HEK293 (cell line): ENCODE measurements around the gene CARD11.

Experiments
- CTCF ChIA-PET: fragments of 350-600 bp; formaldehyde crosslinking; extraction: SDS; loops from one replicate; lab custom pipeline; 2021; ENCODE audit warnings: antibody characterized with exemption; lab: Yijun Ruan, JAX
- POLR2A ChIA-PET: fragments of 300-600 bp; formaldehyde crosslinking; extraction: SDS; loops from one replicate; lab custom pipeline; 2020; ENCODE audit warnings: antibody characterized with exemption, inconsistent platforms; lab: Yijun Ruan, JAX
- H3K27ac ChIP-seq: fragments of 200-500 bp; sonication (Bioruptor generic); 2 replicates; pipeline ENCODE4 v1.5.1; 2014; ENCODE audit warnings: low read depth, low read length, control low read depth, inconsistent platforms; ENCODE audit errors: extremely low read depth
- H3K36me3 ChIP-seq, 2 experiments: fragments of 200-500 bp in 1 of 2; sonication (Bioruptor generic) in 1 of 2; 1 replicate in 1 of 2; 2 replicates in 1 of 2; pipeline ENCODE4 v1.5.1; 2014 to 2017; ENCODE audit warnings: inconsistent platforms in 2 of 2, low read length in 2 of 2; ENCODE audit not compliant: control insufficient read depth in 2 of 2, insufficient read depth in 1 of 2
- H3K4me1 ChIP-seq: fragments of 200-500 bp; sonication (Bioruptor generic); 2 replicates; pipeline ENCODE4 v1.5.1; 2014; ENCODE audit warnings: mild to moderate bottlenecking, low read length, inconsistent platforms; ENCODE audit not compliant: control insufficient read depth, insufficient read depth
- H3K4me3 ChIP-seq: 2 replicates; pipeline ENCODE4 v1.5.1; 2011; ENCODE audit warnings: low read depth, mild to moderate bottlenecking, control low read depth, low read length, moderate library complexity
- H3K9me3 ChIP-seq: fragments of 200-500 bp; sonication (Bioruptor generic); 2 replicates; pipeline ENCODE4 v1.5.1; 2014; ENCODE audit warnings: low read depth, low read length, inconsistent platforms; ENCODE audit not compliant: control insufficient read depth, insufficient read depth
- IKZF3 ChIP-seq: fragments of 450-650 bp; IDR thresholded peaks from 2 replicates; pipeline ENCODE4 v1.5.0; 2018; ENCODE audit warnings: missing biosample characterization, mild to moderate bottlenecking, missing genetic modification characterization, moderate library complexity
- REPIN1 ChIP-seq: fragments of 450-650 bp; formaldehyde crosslinking; IDR thresholded peaks from 2 replicates; pipeline ENCODE4 v1.5.1; 2017; ENCODE audit warnings: missing biosample characterization, missing genetic modification characterization, low read depth
- SP2 ChIP-seq: fragments of 450-650 bp; formaldehyde crosslinking; IDR thresholded peaks from 2 replicates; pipeline ENCODE4 v1.5.1; 2016; ENCODE audit warnings: missing biosample characterization, missing genetic modification characterization
- YY1 ChIP-seq: fragments of 450-650 bp; formaldehyde crosslinking; IDR thresholded peaks from 2 replicates; pipeline ENCODE4 v1.5.1; 2018; ENCODE audit warnings: missing biosample characterization, missing genetic modification characterization
- ZBTB1 ChIP-seq: fragments of 450-650 bp; formaldehyde crosslinking; IDR thresholded peaks from 2 replicates; pipeline ENCODE4 v1.5.1; 2016; ENCODE audit warnings: missing biosample characterization, missing genetic modification characterization
- ZNF10 ChIP-seq: fragments of 450-650 bp; formaldehyde crosslinking; IDR thresholded peaks from 2 replicates; pipeline ENCODE4 v1.5.1; 2017; ENCODE audit warnings: missing biosample characterization, missing genetic modification characterization
- ZNF132 ChIP-seq: fragments of 450-650 bp; formaldehyde crosslinking; IDR thresholded peaks from 2 replicates; pipeline ENCODE4 v1.5.1; 2017; ENCODE audit warnings: missing biosample characterization, missing genetic modification characterization, borderline replicate concordance
- ZNF140 ChIP-seq: fragments of 450-650 bp; formaldehyde crosslinking; IDR thresholded peaks from 2 replicates; pipeline ENCODE4 v1.5.1; 2016; ENCODE audit warnings: missing biosample characterization, missing genetic modification characterization
- ZNF148 ChIP-seq: fragments of 450-650 bp; formaldehyde crosslinking; IDR thresholded peaks from 2 replicates; pipeline ENCODE4 v1.5.0; 2017; ENCODE audit warnings: missing biosample characterization, missing genetic modification characterization, borderline replicate concordance
- ZNF155 ChIP-seq: fragments of 450-650 bp; formaldehyde crosslinking; IDR thresholded peaks from 2 replicates; pipeline ENCODE4 v1.5.1; 2016; ENCODE audit warnings: missing biosample characterization, missing genetic modification characterization
- ZNF157 ChIP-seq: fragments of 450-650 bp; formaldehyde crosslinking; IDR thresholded peaks from 2 replicates; pipeline ENCODE4 v1.5.1; 2016; ENCODE audit warnings: missing biosample characterization, missing genetic modification characterization
- ZNF18 ChIP-seq: fragments of 450-650 bp; formaldehyde crosslinking; IDR thresholded peaks from 2 replicates; pipeline ENCODE4 v1.5.1; 2016; ENCODE audit warnings: missing biosample characterization, missing genetic modification characterization
- ZNF335 ChIP-seq: fragments of 450-650 bp; formaldehyde crosslinking; conservative IDR thresholded peaks from 2 replicates; pipeline ENCODE4 v1.5.1; 2016; ENCODE audit warnings: missing biosample characterization, missing genetic modification characterization
- ZNF350 ChIP-seq: fragments of 450-650 bp; formaldehyde crosslinking; IDR thresholded peaks from 2 replicates; pipeline ENCODE4 v1.5.0; 2017; ENCODE audit warnings: missing biosample characterization, mild to moderate bottlenecking, missing genetic modification characterization
- ZNF513 ChIP-seq: fragments of 450-650 bp; IDR thresholded peaks from 2 replicates; pipeline ENCODE4 v1.5.1; 2018; ENCODE audit warnings: missing biosample characterization, missing genetic modification characterization
- ZNF521 ChIP-seq: fragments of 450-650 bp; formaldehyde crosslinking; IDR thresholded peaks from 2 replicates; pipeline ENCODE4 v1.5.1; 2017; ENCODE audit warnings: missing biosample characterization, mild to moderate bottlenecking, missing genetic modification characterization
- ZNF558 ChIP-seq: fragments of 450-650 bp; formaldehyde crosslinking; IDR thresholded peaks from 2 replicates; pipeline ENCODE4 v1.5.1; 2016; ENCODE audit warnings: missing biosample characterization, missing genetic modification characterization
- ZNF610 ChIP-seq: fragments of 450-650 bp; formaldehyde crosslinking; IDR thresholded peaks from 2 replicates; pipeline ENCODE4 v1.5.1; 2016; ENCODE audit warnings: missing biosample characterization, missing genetic modification characterization, borderline replicate concordance
- ZNF670 ChIP-seq: fragments of 450-650 bp; formaldehyde crosslinking; IDR thresholded peaks from 2 replicates; pipeline ENCODE4 v1.5.1; 2016; ENCODE audit warnings: missing biosample characterization, missing genetic modification characterization, low read depth
- ZNF777 ChIP-seq: fragments of 450-650 bp; formaldehyde crosslinking; IDR thresholded peaks from 2 replicates; pipeline ENCODE4 v1.5.1; 2017; ENCODE audit warnings: missing biosample characterization, missing genetic modification characterization, borderline replicate concordance
- ZNF785 ChIP-seq: fragments of 450-650 bp; formaldehyde crosslinking; IDR thresholded peaks from 2 replicates; pipeline ENCODE4 v1.5.1; 2016; ENCODE audit warnings: missing biosample characterization, missing genetic modification characterization
- ZNF791 ChIP-seq: fragments of 450-650 bp; formaldehyde crosslinking; IDR thresholded peaks from 2 replicates; pipeline ENCODE4 v1.5.1; 2016; ENCODE audit warnings: missing biosample characterization, missing genetic modification characterization

Gene CARD11

DNA sequence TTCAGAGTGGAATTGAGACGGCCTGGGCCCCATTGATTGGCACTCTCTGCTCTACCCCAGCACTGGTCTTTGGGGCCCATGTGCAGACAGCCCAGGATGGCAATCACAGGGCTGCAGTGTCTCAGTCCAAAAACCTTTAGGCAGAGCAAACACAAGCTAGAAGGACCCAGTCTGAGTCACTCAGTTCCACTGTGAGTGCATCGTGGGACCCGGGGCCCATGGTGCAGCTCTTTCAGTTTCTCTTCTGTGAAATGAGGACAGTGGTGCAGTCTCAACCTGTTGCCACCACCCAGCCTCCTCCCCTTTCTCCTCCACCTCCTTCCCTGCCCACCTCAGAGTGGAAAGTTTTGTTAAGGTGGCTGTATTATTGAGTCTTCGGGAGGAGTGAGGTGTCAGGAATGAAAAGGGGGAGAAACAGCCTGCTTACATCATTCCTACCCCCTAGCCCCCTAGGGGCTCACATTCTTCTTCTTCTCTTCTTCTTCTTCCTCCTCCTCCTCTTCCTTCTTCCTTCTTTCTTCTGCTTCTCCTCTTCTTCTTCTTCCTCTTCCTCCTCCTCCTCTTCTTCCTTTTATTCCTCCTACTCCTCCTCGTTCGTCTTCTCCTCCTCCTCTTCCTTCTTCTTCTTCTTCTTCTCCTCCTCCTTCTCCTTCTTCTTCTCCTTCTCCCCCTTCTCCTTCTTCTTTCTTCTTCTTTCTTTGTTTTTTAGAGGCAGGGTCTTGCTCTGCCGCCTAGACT, 19.5 kb upstream of the CARD11 start:
- H3K36me3 ChIP-seq = no peaks in the 10 kb centered on the region
- TF ChIP-seq REPIN1 (tag by site-specific recombination) (no peak), ZNF140 (tag by site-specific recombination) (no peak), ZNF513 (peak; percentile 70), ZNF18 (no peak), ZNF132 (tag by site-specific recombination) (no peak), ZNF670 (tag by site-specific recombination) (no peak), ZNF157 (no peak), ZNF148 (no peak)
- ChIA-PET CTCF (interaction anchor here (0.6 to 3.0 kb wide), 2 partner anchors 88 to 146 kb away, joined by 3 to 10 read pairs; no protein-coding TSS in a partner anchor), POLR2A (interaction anchor here (0.5 kb wide), 1 partner anchor 67 kb away, joined by 5 read pairs; no protein-coding TSS in a partner anchor)
- H3K27ac ChIP-seq = no peak overlapping the region
- H3K9me3 ChIP-seq = no peaks in the 10 kb centered on the region
- H3K4me1 ChIP-seq = no peaks in the 10 kb centered on the region
- H3K4me3 ChIP-seq = no peak overlapping the region

DNA sequence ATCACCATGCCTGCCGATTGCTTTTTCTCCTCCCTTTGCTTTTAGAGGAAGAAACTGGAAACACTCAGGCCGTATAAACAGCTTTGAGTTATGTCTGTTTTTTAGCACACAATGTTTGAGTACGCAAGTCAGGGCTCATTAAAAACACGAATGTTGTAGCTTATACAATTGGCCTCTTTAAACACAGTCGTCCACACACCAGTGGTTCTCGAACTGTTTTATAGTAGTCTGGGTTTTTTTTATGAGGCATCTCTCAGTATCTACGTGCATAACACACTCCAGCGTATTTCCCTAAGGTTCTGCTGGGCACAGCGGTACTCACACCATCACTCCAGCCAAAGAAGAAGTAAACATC, 13.4 kb upstream of the CARD11 start:
- CTCF ChIA-PET = no interaction called here
- Histone ChIP-seq H3K9me3 (no peaks in the 10 kb centered on the region; the same call in 1 of the 2 replicates), H3K4me1 (no peaks in the 10 kb centered on the region), H3K27ac (no peak overlapping the region), H3K4me3 (no peak overlapping the region), H3K36me3 (no peaks in the 10 kb centered on the region)
- POLR2A ChIA-PET = no interaction called here
- TF ChIP-seq YY1 (tag by site-specific recombination) = no peak
- no peak for TF ChIP-seq ZNF791 (tag by site-specific recombination)
- TF ChIP-seq, all 188 proteins: peak for 0

DNA sequence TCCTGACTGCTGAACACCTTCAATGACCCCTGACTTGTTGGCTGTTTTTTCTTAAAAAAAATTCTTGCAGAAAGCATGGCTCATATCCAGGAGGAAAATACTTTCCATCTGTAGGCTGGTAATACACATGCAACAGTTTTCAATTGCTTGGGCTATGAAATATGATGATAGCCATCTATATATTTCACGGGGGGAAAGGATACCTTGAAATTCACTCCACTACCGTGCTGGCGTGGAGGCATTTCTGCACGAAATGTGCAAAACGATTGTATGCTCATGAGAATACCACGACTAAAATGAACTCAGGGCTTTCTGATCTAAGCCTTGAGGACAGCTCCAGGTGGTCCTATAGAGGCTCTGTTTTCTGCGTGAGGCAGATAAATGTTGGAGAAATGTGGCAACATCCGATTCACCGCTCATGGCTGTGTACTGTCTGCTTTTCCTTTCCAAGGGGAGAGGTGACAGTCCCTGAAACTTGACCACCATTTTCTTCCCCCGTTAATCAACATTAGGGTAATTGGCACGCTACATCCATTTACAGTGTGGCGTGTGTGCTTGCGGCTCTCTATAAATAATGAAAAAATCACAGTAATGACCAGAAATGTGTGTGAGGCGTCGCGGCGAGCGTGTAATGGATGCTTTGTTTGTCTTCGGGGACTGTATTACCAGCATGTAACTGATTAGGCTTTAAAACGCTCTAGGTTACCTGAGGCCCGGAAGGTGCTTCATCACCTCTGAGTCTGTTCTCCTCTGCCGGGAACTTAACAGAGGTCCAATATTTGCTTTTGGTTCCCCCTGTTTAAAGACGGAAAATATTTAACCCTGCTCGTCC, 12.8 kb upstream of the CARD11 start:
- no peaks in the 10 kb centered on the region; the same call in 1 of the 2 replicates for H3K9me3 ChIP-seq
- ChIA-PET POLR2A (no interaction called here), CTCF (interaction anchor here (1.6 kb wide), 1 partner anchor 10 kb away, joined by 4 read pairs; no protein-coding TSS in a partner anchor)
- no peak overlapping the region for H3K27ac ChIP-seq
- TF ChIP-seq SP2 = no peak
- no peak for TF ChIP-seq ZNF335 (tag by site-specific recombination)
- TF ChIP-seq ZNF558 (tag by site-specific recombination) = no peak
- TF ChIP-seq YY1 (tag by site-specific recombination) = no peak
- no peak for TF ChIP-seq ZBTB1 (tag by site-specific recombination)
- TF ChIP-seq ZNF155 (tag by site-specific recombination) = no peak
- TF ChIP-seq ZNF777 (tag by site-specific recombination) = no peak
- no peak for TF ChIP-seq ZNF785 (tag by site-specific recombination)
- no peak for TF ChIP-seq ZNF521 (tag by site-specific recombination)
- no peak for TF ChIP-seq ZNF350 (tag by site-specific recombination)
- no peak for TF ChIP-seq ZNF10 (tag by site-specific recombination)
- TF ChIP-seq ZNF670 (tag by site-specific recombination) = no peak
- TF ChIP-seq ZNF610 = no peak
- TF ChIP-seq IKZF3 (tag by site-specific recombination) = no peak
- H3K4me1 ChIP-seq = no peaks in the 10 kb centered on the region
- no peaks in the 10 kb centered on the region for H3K36me3 ChIP-seq
- H3K4me3 ChIP-seq = no peak overlapping the region
